Fibroblast of skin of right biceps (primary cell): ENCODE results near the gene XKR7.
A peak's percentile ranks its signal among the peaks of the same experiment; 100 is the strongest.
"Not testable (repeated sequence)": the region's sequence is repeated elsewhere in the genome, so short reads cannot be mapped to it uniquely, and the experiment has no call there.

ENCODE experiments used
- DNase-seq: peaks from one replicate; pipeline ENCODE4 v3.0.0-alpha.2; 2013

Gene XKR7

DNA sequence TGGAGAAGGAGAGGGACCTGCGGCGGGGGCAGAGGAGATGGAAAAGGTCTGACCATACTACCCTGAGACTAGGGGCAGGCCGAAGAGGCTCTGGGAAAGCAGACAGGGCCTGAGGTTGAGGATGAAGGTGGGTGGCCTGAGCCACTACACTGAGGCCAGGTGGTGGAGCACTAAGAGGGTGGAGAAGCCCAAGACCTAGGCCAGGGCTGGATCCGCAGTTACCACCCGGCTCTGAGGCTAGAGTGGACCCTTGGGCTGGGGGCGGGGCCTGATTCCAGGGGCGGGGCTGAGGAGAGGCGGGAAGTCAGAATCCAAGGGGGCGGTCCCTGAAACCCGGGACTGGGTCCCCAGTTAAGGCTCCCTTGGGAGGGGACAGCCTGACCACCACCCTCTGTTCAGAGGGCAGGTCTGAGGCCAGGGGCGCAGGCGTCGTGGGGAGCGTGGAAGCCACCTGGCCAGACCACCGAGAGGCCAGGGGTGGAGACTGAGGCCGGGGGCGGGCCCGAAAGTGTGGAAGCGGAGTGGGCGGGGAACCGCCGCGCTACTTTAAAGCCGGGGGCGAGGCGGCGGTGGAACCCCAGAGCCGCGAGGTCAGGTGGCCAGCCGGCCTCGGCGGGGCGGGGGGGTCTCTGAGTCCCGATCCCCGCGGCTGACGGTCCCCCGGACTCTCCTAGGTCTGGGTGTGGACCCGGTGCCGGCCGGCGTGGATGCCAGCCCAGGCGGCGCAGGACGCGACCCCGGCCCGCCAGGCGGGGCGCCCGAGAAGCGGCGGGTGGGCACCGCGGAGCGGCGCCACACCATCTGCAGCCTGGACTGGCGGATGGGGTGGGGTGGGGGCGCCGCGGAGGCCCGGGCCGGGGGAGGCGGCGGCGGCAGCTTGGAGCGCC is 50.6 kb downstream of the XKR7 start:
- DNase-seq: no peak

- no peak for DNase-seq
These were observed 51.2 kb downstream of the XKR7 start for GRCh38 chr20:32019156-32019510.

DNA sequence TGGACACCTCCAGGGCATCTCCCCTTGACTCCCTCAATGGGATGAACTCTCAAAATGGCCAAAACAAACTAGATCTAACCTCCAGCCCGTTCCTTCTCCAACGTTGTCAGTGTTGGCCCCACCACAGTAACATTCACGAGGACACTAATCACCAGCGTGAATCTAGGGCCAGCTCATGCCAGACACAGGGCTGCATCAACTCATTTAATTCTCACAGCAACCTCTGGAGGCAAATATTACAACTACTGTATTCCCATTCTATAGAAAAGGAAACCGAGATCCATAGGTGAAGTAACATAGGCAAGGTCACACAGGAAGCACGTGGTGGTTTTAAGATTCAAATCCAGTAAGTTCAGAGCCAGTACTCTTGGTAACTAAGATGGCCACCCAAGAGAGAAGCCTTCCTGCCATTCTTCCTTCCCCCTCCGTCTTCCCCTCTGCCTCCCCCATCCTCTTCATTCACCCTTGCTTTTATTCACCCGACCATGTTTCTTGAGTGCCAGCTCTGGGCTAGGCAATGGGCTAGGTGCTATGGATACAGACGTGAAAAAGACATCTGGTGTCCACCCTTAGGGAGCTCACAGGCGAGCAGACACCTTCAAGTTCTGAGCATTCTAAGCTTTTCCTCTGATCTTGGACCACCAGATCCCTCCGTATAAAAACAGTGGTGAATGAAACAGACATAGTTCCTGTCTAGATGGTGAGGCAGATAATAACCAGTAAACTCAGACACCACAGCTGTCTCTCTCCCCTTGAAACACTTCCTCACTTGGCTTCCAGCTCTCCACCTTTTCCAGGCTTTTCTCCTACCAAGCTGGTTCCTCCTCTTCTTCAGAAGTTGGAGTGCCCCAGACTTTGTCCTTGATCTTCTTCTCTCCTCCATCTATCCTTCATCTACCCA is 51.9 kb downstream of the XKR7 start:
- DNase-seq: no peak

- no peak for DNase-seq
These were observed 53.1 kb downstream of the XKR7 start for GRCh38 chr20:32021091-32021490.

- no peak for DNase-seq
These were observed 56.8 kb downstream of the XKR7 start for GRCh38 chr20:32024683-32025295.

GRCh38 chr20:32027643-32028042 is 59.7 kb downstream of the XKR7 start:
- DNase-seq: no peak

- no peak for DNase-seq
These were observed 60.9 kb downstream of the XKR7 start for GRCh38 chr20:32028647-32029372.

DNA sequence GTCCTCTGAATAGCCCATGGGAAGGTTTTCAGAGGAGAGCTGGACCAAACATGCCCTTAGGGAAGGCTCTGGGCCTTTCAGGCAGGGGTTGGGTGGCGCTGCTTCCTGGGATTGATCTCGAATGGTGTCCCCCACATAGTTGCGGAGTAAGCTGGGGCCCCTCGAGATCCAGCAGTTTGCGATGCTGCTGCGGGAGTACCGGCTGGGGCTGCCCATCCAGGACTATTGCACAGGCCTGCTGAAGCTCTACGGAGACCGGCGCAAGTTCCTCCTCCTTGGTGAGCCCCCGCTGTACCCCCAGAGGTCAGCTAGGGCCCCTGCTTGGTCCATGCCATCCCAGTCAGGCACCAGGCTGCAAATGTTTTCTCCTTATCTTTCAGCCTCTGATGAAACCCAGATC is 61.6 kb downstream of the XKR7 start:
- no peak for DNase-seq

- DNase-seq: peak; percentile 86
These were observed 63.3 kb downstream of the XKR7 start for GRCh38 chr20:32031007-32031958.

DNA sequence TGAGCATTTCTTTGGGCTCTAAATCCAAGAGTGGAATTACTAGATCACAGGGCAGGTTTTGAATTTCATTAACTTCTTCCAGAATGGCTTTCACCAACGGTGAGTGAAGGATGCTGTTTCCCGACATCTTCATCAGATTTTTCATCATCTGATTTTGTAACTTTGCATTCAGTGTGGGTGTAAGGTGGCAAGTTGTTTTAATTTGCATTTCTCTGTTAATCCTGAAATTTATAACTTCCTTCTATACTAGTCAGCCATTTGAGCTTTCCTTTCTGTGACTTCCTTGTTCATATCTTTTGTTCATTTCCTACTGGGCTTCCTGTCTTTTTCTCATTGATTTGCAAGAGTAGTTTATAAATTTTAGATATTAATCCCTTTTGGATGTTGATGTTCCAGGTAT is 65.4 kb downstream of the XKR7 start:
- DNase-seq: no peak

GRCh38 chr20:32033721-32034120 is 65.8 kb downstream of the XKR7 start:
- DNase-seq: not testable (repeated sequence)

- DNase-seq: no peak
These were observed 66.9 kb downstream of the XKR7 start for GRCh38 chr20:32034581-32035425.

- DNase-seq: no peak
These were observed 67.5 kb downstream of the XKR7 start for GRCh38 chr20:32035426-32035779.

- DNase-seq: no peak
These were observed 68.3 kb downstream of the XKR7 start for GRCh38 chr20:32036252-32036651.

DNA sequence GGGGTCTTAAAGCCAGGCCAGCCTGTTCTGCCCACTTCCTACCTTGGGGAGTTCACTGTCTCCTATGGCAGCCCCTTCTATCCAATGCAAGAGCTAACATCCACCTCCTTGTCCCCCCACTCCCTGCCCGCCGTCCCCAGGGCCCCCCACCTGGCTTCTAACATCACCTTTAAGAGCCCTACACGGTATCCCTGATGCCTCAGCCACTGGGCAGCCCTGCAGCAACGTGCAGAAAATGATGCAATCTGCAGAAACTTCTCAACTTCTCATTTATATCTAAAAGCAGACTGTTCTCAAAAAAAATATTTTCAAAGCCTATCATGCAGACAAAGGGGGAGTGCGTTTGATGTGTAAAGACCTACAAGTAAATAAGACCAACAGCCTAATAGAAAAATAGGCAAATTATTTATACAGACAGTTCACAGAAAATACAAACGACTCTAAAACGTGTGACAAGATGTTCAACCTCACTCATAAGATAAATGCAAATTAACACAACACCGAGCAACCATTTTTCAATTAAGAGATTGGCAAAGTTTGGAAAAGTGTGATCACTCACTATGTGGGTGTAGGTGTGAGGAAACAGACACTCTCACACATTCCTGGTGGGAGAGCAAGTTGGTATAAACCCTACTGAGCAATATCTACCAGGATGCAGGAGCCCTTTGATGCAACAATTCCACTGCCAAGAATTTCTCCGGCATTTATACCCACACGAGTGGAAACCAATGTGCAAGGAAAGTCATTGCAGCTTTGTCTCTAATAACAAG is 69.0 kb downstream of the XKR7 start:
- peak; percentile 47 for DNase-seq

- peak; percentile 70 for DNase-seq
These were observed 70.0 kb downstream of the XKR7 start for GRCh38 chr20:32037929-32038328.

- DNase-seq: no peak
These were observed 72.4 kb downstream of the XKR7 start for GRCh38 chr20:32040142-32040953.

DNA sequence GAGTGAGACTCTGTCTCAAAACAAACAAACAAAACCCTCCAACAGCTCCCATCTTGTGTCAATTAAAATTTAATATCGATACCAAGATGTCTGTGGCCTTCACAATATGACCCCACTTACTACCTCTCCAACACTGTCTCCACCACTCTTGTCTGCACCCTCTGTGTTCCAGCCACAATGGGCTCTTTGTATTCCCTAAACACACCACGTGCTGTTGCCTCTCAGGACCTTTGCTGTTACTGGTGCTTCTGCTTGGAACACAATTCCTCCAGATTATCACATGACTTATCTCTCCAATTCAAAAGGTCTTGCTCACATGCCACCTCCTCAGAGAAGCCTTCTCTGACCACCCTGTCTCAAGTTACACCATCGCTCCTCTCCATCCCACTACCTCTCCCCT is 78.0 kb downstream of the XKR7 start:
- DNase-seq: no peak

- DNase-seq: no peak
These were observed 82.4 kb downstream of the XKR7 start for GRCh38 chr20:32050324-32050841.
